ENCODE measurements around the gene VAV3. TPM values are rescaled to one million over a fixed set of nuclear protein-coding genes. Genes with fewer than 3 reads are reported as not detected.

Gene VAV3
- total RNA-seq, 1 donor from 2014 or later: 1.9 TPM

DNA sequence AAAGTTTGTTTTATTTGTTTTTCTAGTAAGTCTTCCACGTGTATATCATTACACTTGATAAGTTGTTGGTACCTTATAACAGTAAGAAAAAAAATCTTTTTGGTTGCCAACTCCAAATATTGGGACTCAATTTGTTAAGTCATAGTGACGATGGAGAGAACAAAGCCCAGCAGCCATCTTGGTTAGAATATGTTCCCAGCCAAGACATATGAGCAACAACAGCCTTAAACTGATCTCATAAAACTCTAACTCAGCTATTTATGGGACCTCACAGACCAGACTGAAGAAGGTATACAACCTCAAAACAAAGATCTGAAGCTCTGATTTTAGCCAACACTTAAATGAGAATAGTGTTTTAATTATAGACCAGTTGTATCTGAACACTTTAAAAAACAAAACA is 281.3 kb downstream of the VAV3 start:
- no peak overlapping the region for H3K4me3 Mint-ChIP-seq (ENCODE audit: low read depth)
- DNase-seq (ENCODE audit: low spot score): no peak
- no peaks in the 10 kb centered on the region for H3K36me3 Mint-ChIP-seq (ENCODE audit: low read depth)
- H3K4me1 Mint-ChIP-seq (ENCODE audit: low read depth): no peaks in the 10 kb centered on the region
- no peaks in the 10 kb centered on the region for H3K27me3 Mint-ChIP-seq (ENCODE audit: low read depth)
- no peaks in the 10 kb centered on the region for H3K9me3 Mint-ChIP-seq
- intact Hi-C loops (cut with micrococcal nuclease): no loop called here
- no peak overlapping the region for H3K27ac Mint-ChIP-seq

DNA sequence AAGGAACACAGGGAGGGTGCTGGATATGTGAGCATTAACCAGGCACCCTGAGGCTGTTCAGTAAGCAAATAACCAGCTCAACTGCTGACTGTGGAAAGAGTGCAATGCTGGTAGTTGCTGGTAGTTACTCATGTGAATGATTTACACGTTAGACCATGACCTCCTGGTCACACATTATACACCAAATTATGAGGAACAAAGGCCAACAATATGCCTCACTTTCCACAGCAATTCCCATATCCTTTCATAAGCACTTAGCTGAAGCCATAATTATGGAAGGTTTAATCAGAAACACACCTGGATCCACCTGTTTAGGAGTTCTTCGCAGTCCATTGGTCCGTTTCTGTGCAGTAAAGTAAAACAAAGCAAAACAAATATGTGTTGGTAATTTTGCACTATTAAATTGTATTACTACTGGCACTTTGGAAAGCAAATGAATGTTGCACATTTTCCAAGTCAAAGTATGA is 281.8 kb downstream of the VAV3 start:
- no peak overlapping the region for H3K4me3 Mint-ChIP-seq (ENCODE audit: low read depth)
- H3K9me3 Mint-ChIP-seq: no peaks in the 10 kb centered on the region
- H3K27ac Mint-ChIP-seq: no peak overlapping the region
- no peak for DNase-seq (ENCODE audit: low spot score)
- intact Hi-C loops (cut with micrococcal nuclease): no loop called here
- no peaks in the 10 kb centered on the region for H3K4me1 Mint-ChIP-seq (ENCODE audit: low read depth)
- no peaks in the 10 kb centered on the region for H3K27me3 Mint-ChIP-seq (ENCODE audit: low read depth)
- H3K36me3 Mint-ChIP-seq (ENCODE audit: low read depth): no peaks in the 10 kb centered on the region

DNA sequence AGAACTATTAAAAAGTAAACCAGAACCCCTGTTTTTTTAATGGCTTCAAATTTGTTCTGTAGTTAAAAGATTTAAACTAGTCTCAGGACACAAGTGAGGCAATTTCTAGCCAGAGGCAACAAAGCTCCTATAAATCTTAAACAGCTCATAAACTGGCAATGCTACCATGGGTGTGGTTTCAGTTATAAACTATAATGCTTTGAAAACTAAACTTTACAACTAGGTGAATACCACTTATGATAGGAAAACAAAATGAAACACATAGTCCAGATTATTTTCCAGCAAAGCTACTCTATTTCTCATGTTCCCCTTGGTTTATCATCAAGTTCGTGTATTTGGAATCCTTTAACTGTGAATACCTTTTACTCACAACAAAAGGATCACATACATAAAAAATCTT is 282.5 kb downstream of the VAV3 start:
- no peaks in the 10 kb centered on the region for H3K9me3 Mint-ChIP-seq
- intact Hi-C loops (cut with micrococcal nuclease): no loop called here
- H3K4me3 Mint-ChIP-seq (ENCODE audit: low read depth): no peak overlapping the region

DNA sequence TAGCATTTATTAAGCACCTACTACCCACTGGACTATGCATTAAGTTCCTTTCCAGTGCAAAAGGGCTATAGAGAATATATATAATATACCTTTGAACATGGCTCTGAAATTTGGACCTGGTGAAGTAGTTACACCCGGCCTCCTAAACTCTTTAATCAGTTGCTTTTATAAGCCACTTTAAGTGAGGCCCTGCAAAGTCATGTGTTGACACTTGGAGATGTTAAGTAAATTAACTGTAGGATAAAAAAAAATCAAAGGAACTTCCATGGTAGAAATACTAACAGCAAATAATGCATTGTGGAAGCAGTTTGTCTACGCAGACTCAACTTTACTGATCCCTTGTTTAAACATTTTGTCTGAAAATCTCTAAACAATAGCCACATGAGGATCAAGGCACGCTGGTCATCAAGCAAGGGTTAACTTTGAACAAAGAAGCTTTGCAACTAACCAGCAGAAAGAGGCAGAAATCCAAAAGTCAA is 283.9 kb downstream of the VAV3 start:
- Mint-ChIP-seq H3K4me3 (ENCODE audit: low read depth) (no peak overlapping the region), H3K4me1 (ENCODE audit: low read depth) (no peaks in the 10 kb centered on the region), H3K27me3 (ENCODE audit: low read depth) (no peaks in the 10 kb centered on the region), H3K36me3 (ENCODE audit: low read depth) (no peaks in the 10 kb centered on the region), H3K27ac (no peak overlapping the region), H3K9me3 (no peaks in the 10 kb centered on the region)
- intact Hi-C loops (cut with micrococcal nuclease): no loop called here
- no peak for DNase-seq (ENCODE audit: low spot score)

More for the DNA sequence above, 282.5 kb downstream of the VAV3 start:
- no peak for DNase-seq (ENCODE audit: low spot score)
- H3K4me1 Mint-ChIP-seq (ENCODE audit: low read depth): no peaks in the 10 kb centered on the region
- H3K27ac Mint-ChIP-seq: no peak overlapping the region
- no peaks in the 10 kb centered on the region for H3K36me3 Mint-ChIP-seq (ENCODE audit: low read depth)
- no peaks in the 10 kb centered on the region for H3K27me3 Mint-ChIP-seq (ENCODE audit: low read depth)

GRCh38 chr1:107680579-107680985 is 284.4 kb downstream of the VAV3 start:
- Mint-ChIP-seq H3K4me3 (ENCODE audit: low read depth) (no peak overlapping the region), H3K4me1 (ENCODE audit: low read depth) (no peaks in the 10 kb centered on the region), H3K27me3 (ENCODE audit: low read depth) (no peaks in the 10 kb centered on the region), H3K9me3 (no peaks in the 10 kb centered on the region), H3K36me3 (ENCODE audit: low read depth) (no peaks in the 10 kb centered on the region), H3K27ac (no peak overlapping the region)
- intact Hi-C loops (cut with micrococcal nuclease): no loop called here
- no peak for DNase-seq (ENCODE audit: low spot score)

DNA sequence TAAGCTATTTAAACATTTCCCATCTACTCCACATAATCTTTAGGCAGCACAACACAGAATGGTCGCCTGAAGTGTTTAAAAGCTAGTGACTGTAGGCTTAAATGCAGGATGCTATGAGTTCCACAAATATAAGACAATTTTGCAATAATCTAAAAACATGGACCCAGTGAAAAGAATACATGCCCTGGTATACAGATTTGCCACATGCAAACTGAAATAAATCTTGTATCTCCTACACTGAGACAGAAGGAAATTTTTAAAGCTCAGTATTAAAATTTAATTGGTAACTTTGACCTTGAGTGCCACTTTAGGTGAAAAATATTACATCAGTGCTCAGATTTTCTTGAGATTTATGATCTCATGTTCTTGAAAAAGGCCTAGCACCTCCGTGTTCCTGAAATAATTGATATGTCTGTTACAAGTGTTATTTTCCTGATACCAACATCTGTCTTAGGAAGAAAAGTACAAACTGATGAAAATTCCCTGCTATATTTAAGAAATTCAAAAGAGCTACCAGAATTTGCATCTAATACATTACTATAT is 285.5 kb downstream of the VAV3 start:
- Mint-ChIP-seq H3K27me3 (ENCODE audit: low read depth) (no peaks in the 10 kb centered on the region), H3K9me3 (no peaks in the 10 kb centered on the region), H3K36me3 (ENCODE audit: low read depth) (no peaks in the 10 kb centered on the region), H3K4me1 (ENCODE audit: low read depth) (no peaks in the 10 kb centered on the region), H3K27ac (no peak overlapping the region), H3K4me3 (ENCODE audit: low read depth) (no peak overlapping the region)
- intact Hi-C loops (cut with micrococcal nuclease): no loop called here
- DNase-seq (ENCODE audit: low spot score): no peak

DNA sequence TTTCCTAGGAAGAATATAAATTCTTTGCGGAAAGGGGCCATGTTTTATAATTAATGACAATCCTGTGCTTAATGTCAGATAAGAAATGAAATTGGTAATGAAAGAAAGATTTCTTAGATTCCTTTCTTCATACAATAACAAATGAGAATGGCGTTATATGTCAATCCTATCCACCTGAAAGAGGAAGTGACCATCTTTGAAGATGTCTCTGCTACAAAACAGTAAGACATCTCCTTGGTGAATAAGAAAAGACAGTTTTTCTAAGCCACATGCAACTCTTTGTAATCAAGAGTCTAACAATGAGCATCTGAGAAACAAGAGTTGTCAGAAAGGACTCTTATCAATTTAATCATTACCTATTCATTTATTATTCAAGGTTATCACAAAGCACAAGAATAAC is 286.0 kb downstream of the VAV3 start:
- H3K27ac Mint-ChIP-seq: no peak overlapping the region
- H3K4me1 Mint-ChIP-seq (ENCODE audit: low read depth): no peaks in the 10 kb centered on the region
- DNase-seq (ENCODE audit: low spot score): no peak
- H3K9me3 Mint-ChIP-seq: no peaks in the 10 kb centered on the region
- H3K4me3 Mint-ChIP-seq (ENCODE audit: low read depth): no peak overlapping the region
- intact Hi-C loops (cut with micrococcal nuclease): no loop called here
- H3K27me3 Mint-ChIP-seq (ENCODE audit: low read depth): no peaks in the 10 kb centered on the region
- H3K36me3 Mint-ChIP-seq (ENCODE audit: low read depth): no peaks in the 10 kb centered on the region

DNA sequence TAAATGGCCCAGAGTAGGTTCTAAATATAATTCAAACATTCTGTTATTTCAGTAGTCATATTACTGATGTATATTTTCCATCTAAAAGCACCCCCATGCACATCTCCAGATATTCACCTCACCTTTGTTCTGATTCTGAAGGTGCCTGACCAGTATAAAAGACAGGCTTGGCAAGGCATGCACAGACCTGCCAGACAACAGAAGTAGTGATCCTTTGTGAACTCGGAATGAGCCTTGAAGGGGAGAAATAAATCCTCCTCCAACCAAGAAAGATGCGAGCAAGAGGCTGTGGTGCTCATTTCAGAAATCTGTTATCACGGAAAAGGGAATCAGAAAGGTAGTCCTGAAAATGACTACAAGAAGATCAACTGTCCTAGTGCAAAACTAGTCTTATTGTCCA is 287.3 kb downstream of the VAV3 start:
- Mint-ChIP-seq H3K36me3 (ENCODE audit: low read depth) (no peaks in the 10 kb centered on the region), H3K4me1 (ENCODE audit: low read depth) (no peaks in the 10 kb centered on the region), H3K27ac (no peak overlapping the region), H3K4me3 (ENCODE audit: low read depth) (no peak overlapping the region), H3K9me3 (no peaks in the 10 kb centered on the region), H3K27me3 (ENCODE audit: low read depth) (no peaks in the 10 kb centered on the region)
- intact Hi-C loops (cut with micrococcal nuclease): no loop called here
- DNase-seq (ENCODE audit: low spot score): no peak

DNA sequence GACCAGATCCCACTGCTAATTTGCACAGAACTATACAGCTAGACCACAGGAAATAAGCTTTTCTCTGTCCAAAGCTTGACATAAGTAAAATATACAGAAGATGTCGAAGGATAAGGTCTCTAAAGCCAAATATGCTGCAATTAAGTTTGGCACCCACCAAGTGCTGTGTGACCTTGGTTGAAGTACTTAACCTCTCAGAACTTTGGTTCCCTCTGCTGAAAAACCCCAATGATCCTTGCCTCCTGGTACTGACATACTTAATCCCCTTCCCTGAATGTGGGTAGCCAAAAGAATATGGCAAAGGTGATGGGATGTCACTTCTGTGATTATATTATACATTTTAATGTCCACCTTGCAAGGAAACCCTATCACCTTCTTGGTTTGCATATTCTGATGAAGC is 290.5 kb downstream of the VAV3 start:
- H3K27me3 Mint-ChIP-seq (ENCODE audit: low read depth): no peaks in the 10 kb centered on the region
- no peaks in the 10 kb centered on the region for H3K36me3 Mint-ChIP-seq (ENCODE audit: low read depth)
- no peak overlapping the region for H3K4me3 Mint-ChIP-seq (ENCODE audit: low read depth)
- no peaks in the 10 kb centered on the region for H3K4me1 Mint-ChIP-seq (ENCODE audit: low read depth)
- no peak overlapping the region for H3K27ac Mint-ChIP-seq
- no peak for DNase-seq (ENCODE audit: low spot score)
- H3K9me3 Mint-ChIP-seq: no peaks in the 10 kb centered on the region
- intact Hi-C loops (cut with micrococcal nuclease): no loop called here

DNA sequence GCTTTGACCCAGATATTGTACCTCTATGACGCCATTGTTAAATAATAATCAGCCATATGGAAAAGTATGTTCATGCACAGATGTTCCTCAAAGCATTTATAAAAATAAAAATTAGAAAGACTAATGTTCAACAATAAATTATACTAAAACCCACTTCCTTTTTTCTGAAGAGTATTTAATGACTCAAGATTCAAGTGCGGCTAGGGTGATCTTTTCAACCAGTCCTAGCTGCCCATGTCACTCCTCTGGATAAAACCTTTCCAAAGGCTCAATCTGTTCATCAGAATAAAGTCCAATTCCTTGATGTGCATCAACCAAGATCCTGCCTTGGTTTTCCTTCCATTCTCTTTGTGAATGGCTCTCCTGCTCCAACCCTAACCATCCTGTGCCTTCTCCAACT is 292.0 kb downstream of the VAV3 start:
- Mint-ChIP-seq H3K9me3 (no peaks in the 10 kb centered on the region), H3K4me1 (ENCODE audit: low read depth) (no peaks in the 10 kb centered on the region), H3K27ac (no peak overlapping the region), H3K27me3 (ENCODE audit: low read depth) (no peaks in the 10 kb centered on the region), H3K36me3 (ENCODE audit: low read depth) (no peaks in the 10 kb centered on the region), H3K4me3 (ENCODE audit: low read depth) (no peak overlapping the region)
- intact Hi-C loops (cut with micrococcal nuclease): no loop called here
- DNase-seq (ENCODE audit: low spot score): no peak

GRCh38 chr1:107670397-107671040 is 294.5 kb downstream of the VAV3 start:
- H3K9me3 Mint-ChIP-seq: no peaks in the 10 kb centered on the region
- DNase-seq (ENCODE audit: low spot score): no peak
- no peaks in the 10 kb centered on the region for H3K4me1 Mint-ChIP-seq (ENCODE audit: low read depth)
- no peaks in the 10 kb centered on the region for H3K27me3 Mint-ChIP-seq (ENCODE audit: low read depth)
- H3K36me3 Mint-ChIP-seq (ENCODE audit: low read depth): no peaks in the 10 kb centered on the region
- H3K4me3 Mint-ChIP-seq (ENCODE audit: low read depth): no peak overlapping the region
- H3K27ac Mint-ChIP-seq: no peak overlapping the region
- intact Hi-C loops (cut with micrococcal nuclease): no loop called here

DNA sequence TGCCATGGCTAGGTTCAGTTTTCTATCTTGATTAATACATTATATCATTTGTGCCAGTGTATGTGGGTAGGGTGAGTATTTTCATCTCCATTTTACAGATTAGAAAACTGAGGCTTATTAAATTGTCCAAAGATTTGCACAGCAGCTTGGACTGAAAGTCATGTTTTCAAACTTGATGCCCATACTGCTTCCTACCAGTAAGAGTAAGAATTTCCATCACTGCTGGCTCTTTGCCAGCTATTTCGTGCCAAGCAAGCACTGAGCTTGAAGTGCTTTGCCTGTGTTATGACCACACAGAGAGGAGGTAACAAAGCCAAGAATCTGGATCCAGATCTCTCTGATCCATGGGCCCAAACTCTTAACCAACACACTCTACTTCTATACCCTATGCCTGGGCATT is 295.0 kb downstream of the VAV3 start:
- Mint-ChIP-seq H3K27ac (no peak overlapping the region), H3K4me3 (ENCODE audit: low read depth) (no peak overlapping the region), H3K36me3 (ENCODE audit: low read depth) (no peaks in the 10 kb centered on the region), H3K27me3 (ENCODE audit: low read depth) (no peaks in the 10 kb centered on the region), H3K4me1 (ENCODE audit: low read depth) (no peaks in the 10 kb centered on the region), H3K9me3 (no peaks in the 10 kb centered on the region)
- intact Hi-C loops (cut with micrococcal nuclease): no loop called here
- no peak for DNase-seq (ENCODE audit: low spot score)

DNA sequence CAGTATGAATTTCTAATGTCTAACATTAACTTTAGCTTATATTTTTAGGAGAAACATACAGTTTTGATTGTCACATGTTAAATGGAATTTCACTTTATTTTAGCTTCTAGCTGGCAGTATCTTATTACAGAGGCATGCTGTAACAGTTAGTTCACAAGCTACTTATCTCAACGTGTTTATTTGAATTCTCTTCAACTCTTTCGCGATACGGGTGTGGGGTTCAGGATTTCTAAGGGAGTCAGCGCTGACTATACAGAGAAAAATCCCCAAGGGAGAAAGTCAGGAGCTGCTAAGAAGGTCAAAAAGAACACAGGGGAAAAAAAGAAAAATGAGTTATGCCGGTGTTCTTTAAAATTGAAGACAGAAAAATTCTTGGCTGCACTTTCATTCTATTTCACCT is 296.2 kb downstream of the VAV3 start:
- H3K27me3 Mint-ChIP-seq (ENCODE audit: low read depth): no peaks in the 10 kb centered on the region
- no peak overlapping the region for H3K27ac Mint-ChIP-seq
- H3K9me3 Mint-ChIP-seq: no peaks in the 10 kb centered on the region
- no peaks in the 10 kb centered on the region for H3K4me1 Mint-ChIP-seq (ENCODE audit: low read depth)
- DNase-seq (ENCODE audit: low spot score): no peak
- no peak overlapping the region for H3K4me3 Mint-ChIP-seq (ENCODE audit: low read depth)
- intact Hi-C loops (cut with micrococcal nuclease): no loop called here
- no peaks in the 10 kb centered on the region for H3K36me3 Mint-ChIP-seq (ENCODE audit: low read depth)

Measured in activated T-helper 2 cell treated with anti-CD3 and anti-CD28 coated beads, Interferon-gamma antibody, Interleukin-2, Interleukin-4, amounts not matched to agents 10 μg/mL and 5 μg/mL and 100 μg/mL, durations not matched to agents 14 hours and 24 hours and 36 hours (primary cell).